GM13977 (cell line): ENCODE data around the gene PSENEN.
A peak's percentile ranks its signal among the peaks of the same experiment; 100 is the strongest.

Experiments used
- DNase-seq: peaks from one replicate; pipeline ENCODE4 v3.0.0; 2012; ENCODE audit warnings: low spot score
- in situ Hi-C: fragments of 300-500 bp; cut with MboI; formaldehyde crosslinking; loops from one replicate; pipeline ENCODE4 v1.12.0; 2022; ENCODE audit warnings: low sequenced_read_pairs, low pct_unique_long_range_greater_than_20kb, mixed read lengths, inconsistent platforms; ENCODE audit not compliant: unreplicated experiment
- TF ChIP-seq, protein P1 (sequence below): IDR thresholded peaks from 2 replicates; pipeline ENCODE4 v1.5.1; 2012; ENCODE audit warnings: mild to moderate bottlenecking, control low read depth; ENCODE audit not compliant: insufficient read depth; ENCODE audit errors: extremely low read depth, missing control alignments

Gene PSENEN

DNA sequence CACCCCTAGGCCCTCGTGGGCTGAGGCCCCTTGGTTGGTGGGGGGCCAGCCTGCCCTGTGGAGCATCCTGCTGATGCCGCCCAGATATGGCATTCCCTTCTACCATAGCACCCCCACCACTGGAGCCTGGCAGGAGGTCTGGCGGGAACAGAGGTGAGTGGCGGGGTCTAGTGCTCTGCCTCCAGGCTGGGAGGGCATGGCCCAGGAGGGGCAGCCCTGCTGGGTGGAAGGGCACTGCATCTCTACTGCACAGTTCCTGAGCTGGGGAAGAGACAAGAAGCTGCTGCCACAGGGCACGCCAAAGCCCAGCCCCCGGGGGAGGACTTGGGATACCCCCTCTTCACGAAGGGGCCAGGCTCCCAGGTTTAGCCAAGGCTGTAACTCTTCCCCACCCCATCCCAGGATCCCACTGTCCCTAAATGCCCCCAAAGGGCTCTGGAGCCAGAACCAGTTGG lies 30.1 kb upstream of the PSENEN start:
- no peak for DNase-seq
- in situ Hi-C loops: no loop called here
- TF ChIP-seq, protein P1, sequence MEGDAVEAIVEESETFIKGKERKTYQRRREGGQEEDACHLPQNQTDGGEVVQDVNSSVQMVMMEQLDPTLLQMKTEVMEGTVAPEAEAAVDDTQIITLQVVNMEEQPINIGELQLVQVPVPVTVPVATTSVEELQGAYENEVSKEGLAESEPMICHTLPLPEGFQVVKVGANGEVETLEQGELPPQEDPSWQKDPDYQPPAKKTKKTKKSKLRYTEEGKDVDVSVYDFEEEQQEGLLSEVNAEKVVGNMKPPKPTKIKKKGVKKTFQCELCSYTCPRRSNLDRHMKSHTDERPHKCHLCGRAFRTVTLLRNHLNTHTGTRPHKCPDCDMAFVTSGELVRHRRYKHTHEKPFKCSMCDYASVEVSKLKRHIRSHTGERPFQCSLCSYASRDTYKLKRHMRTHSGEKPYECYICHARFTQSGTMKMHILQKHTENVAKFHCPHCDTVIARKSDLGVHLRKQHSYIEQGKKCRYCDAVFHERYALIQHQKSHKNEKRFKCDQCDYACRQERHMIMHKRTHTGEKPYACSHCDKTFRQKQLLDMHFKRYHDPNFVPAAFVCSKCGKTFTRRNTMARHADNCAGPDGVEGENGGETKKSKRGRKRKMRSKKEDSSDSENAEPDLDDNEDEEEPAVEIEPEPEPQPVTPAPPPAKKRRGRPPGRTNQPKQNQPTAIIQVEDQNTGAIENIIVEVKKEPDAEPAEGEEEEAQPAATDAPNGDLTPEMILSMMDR: no peak

DNA sequence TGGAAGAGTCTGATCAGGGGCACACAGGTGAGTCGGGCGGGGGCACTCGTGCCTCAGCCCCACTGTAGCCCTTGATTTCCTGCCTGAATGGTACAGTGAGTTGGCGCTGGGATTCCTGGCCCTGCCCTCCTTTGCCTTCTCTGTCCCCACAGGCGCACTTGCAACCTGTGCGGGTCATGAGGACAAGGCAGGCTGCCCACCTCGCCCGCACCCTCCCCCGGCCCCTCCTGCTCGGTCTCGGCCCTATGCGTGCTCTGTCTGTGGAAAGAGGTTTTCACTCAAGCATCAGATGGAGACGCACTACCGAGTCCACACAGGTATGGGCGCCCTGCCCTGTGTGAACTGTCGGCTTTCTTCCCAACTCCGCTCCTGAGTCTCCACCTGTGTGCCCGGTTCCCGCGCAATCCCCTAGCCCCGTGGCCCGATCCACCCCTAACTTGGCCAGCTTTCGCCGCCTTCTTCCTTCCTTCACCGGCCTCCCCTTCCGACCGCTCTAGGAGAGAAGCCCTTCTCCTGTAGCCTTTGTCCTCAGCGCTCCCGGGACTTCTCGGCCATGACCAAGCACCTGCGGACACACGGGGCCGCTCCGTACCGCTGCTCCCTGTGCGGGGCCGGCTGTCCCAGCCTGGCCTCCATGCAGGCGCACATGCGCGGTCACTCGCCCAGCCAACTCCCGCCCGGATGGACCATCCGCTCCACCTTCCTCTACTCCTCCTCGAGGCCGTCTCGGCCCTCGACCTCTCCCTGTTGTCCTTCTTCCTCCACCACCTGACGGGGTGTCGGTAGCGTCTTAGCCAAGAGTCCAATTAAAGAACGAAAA lies 29.3 kb upstream of the PSENEN start:
- in situ Hi-C loops: no loop called here
- DNase-seq: no peak
- TF ChIP-seq, protein P1: no peak

DNA sequence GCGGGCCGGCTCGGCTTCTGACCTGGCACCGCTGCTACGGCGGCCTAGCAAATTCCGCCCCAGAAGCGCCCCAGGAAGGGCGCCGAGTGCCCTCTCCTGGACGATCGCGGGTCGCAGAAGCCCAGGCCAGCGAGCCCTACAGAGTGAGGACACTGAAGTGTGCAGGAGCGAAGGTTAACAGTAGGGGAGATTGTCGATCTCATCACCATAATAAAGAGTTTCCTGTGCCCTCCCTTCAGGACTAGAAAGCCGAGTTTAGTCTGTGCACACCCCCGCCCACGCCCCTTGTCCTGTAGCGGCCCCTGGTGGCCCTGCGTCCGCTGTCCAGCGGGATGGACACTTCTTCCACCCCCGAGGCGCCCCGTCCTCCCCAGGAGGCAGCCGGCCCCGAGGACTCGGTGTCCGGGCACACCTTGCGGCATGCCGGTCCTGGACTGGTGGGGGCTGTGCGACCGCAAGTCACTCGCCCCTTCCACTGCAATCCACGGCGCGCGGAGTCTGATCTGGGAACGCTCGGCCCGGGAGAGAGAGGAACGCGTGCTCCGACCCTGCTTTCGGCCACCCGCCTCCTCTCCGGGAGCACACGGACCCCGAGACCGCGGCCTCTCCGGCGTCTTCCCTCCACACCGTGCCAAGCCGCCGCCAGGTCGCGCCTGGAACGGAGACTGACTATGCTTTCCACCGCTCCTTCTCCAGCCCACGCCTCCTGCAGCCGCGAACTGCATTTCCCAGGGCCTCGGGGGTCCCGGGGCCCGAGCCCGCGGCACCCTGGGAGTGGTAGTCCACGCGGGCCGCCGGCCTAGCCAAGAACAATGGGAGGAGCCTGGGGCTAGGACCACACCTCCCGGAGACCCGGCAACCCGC lies 28.4 kb upstream of the PSENEN start:
- TF ChIP-seq, protein P1: peak; percentile 69
- in situ Hi-C loops: no loop called here
- peak; percentile 86 for DNase-seq

DNA sequence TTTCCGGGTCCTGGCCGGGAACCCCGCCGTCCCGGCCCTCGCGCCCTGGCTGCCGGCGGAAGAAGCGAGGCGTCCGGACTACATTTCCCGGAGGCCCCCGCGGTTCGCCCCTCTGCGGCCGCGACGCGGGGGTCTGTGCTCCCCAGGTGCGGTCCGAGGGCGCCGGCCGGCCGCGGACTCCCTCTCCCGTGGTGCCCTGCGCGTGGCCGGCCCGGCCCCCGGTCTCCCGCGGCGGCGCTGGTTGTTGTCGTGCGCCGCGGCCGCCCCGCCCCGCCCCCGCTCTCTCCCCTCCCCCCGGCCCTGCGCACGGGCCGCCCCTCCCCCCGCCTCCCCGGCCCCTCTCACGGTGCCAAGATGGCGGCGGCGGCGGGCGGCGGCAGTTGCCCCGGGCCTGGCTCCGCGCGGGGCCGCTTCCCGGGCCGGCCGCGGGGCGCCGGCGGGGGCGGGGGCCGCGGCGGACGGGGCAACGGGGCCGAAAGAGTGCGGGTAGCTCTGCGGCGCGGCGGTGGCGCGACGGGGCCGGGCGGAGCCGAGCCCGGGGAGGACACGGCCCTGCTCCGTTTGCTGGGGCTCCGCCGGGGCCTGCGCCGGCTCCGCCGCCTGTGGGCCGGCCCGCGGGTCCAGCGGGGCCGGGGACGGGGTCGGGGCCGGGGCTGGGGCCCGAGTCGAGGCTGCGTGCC lies 27.6 kb upstream of the PSENEN start, which contains the start of gene KMT2B:
Gene KMT2B (plus strand): TSS at position 339 of the 680 bp plus-strand sequence. CDS start 16 bp downstream, at position 355.
- TF ChIP-seq, protein P1: no peak
- DNase-seq: peak; percentile 99
- in situ Hi-C loops: no loop called here

DNA sequence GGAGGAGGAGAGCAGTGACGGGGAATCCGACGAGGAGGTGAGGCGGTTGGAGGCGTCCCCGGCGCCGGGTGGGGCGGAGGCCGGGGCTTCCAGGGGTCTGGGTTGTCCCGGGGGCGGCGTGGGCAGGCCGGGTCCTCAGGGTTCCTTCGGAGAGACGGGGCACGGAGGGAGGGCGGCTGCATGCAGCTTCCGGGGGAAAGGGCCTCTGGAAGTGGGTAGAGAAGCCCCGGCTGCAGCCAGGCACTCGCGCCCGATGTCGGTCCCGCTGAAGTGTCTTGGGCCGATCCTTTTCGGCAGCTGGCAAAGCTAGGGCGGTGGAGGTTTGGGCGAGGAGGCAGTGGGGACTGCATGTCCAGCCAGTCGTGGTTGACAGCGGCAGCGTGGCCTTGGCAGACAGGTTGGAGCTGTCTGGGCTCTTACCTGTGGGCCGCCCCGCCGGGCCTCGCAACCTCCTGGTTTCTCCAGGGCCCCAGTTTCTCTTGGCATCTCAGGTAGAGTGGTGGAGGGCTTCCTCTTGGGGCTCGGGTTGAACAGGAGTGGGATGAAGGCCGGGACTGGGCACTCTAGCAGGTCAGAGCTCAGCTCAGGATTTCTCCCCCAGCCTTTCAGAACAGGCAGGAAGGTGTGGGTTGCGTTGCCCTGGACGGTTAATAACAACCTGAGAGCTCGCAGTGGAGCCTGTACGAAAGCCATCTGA lies 27.0 kb upstream of the PSENEN start:
- in situ Hi-C loops: no loop called here
- DNase-seq: peak; percentile 75

More for the DNA sequence above, 27.0 kb upstream of the PSENEN start:
- TF ChIP-seq, protein P1: no peak
